Measurements from ENCODE around the gene LRTM2. TPM values are rescaled to one million over a fixed set of nuclear protein-coding genes. Genes with fewer than 3 reads are reported as not detected.

LRTM2 gene
- total RNA-seq, 4 donors from 2014 or later, result not detected

- no peak for ATAC-seq
- WGBS, 2 donors (ENCODE audit: low coverage in 1 of 2), result 45 to 67% methylated on average over 1 to 5 of the region's 7 CpGs
- Histone ChIP-seq H3K36me3 (no peaks in the 10 kb centered on the region), H3K27ac (no peak overlapping the region), H3K4me3 (no peak overlapping the region), H3K4me1 (no peaks in the 10 kb centered on the region), H3K9me3 (peaks cover 0 to 14% (median 0%) of the 10 kb centered on the region in 3 donors), H3K27me3 (peaks cover 14% of the 10 kb centered on the region)
- no peak for TF ChIP-seq POLR2A (IDR thresholded peaks at IDR 0.05)
- no peak for TF ChIP-seq EP300 (IDR thresholded peaks at IDR 0.05)
- TF ChIP-seq POLR2AphosphoS5 (IDR thresholded peaks at IDR 0.05), result no peak
Observed at GRCh38 chr12:1870086-1870485, 49.7 kb downstream of the LRTM2 start.

GRCh38 chr12:1870998-1871917, 50.9 kb downstream of the LRTM2 start:
- H3K27ac ChIP-seq, result no peak overlapping the region
- TF ChIP-seq POLR2A (IDR thresholded peaks at IDR 0.05), result no peak
- TF ChIP-seq EP300 (IDR thresholded peaks at IDR 0.05), result no peak
- no peak for TF ChIP-seq POLR2AphosphoS5 (IDR thresholded peaks at IDR 0.05)
- TF ChIP-seq CTCF (IDR thresholded peaks at IDR 0.05), result no peak
- H3K4me3 ChIP-seq, result no peak overlapping the region
- H3K4me1 ChIP-seq, result no peaks in the 10 kb centered on the region
- 82 to 86% methylated on average over 9 to 17 of the region's 24 CpGs for WGBS, 2 donors (ENCODE audit: low coverage in 1 of 2)
- H3K36me3 ChIP-seq, result no peaks in the 10 kb centered on the region
- no peak for ATAC-seq
- peaks cover 11% of the 10 kb centered on the region for H3K27me3 ChIP-seq
- peaks cover 0 to 14% (median 0%) of the 10 kb centered on the region in 3 donors for H3K9me3 ChIP-seq

GRCh38 chr12:1872001-1872400, 51.6 kb downstream of the LRTM2 start:
- Histone ChIP-seq H3K36me3 (no peaks in the 10 kb centered on the region), H3K4me1 (no peaks in the 10 kb centered on the region), H3K4me3 (no peak overlapping the region), H3K9me3 (peaks cover 0 to 14% (median 0%) of the 10 kb centered on the region in 3 donors), H3K27me3 (peaks cover 5% of the 10 kb centered on the region), H3K27ac (no peak overlapping the region)
- ATAC-seq, result no peak
- 55 to 76% methylated on average over 4 to 5 of the region's 6 CpGs for WGBS, 2 donors (ENCODE audit: low coverage in 1 of 2)
- TF ChIP-seq EP300 (IDR thresholded peaks at IDR 0.05) (no peak), CTCF (IDR thresholded peaks at IDR 0.05) (no peak), POLR2AphosphoS5 (IDR thresholded peaks at IDR 0.05) (no peak), POLR2A (IDR thresholded peaks at IDR 0.05) (no peak)

- H3K36me3 ChIP-seq, result no peaks in the 10 kb centered on the region
- H3K4me3 ChIP-seq, result no peak overlapping the region
- H3K27me3 ChIP-seq, result peaks cover 5% of the 10 kb centered on the region
- peaks cover 0 to 14% (median 0%) of the 10 kb centered on the region in 3 donors for H3K9me3 ChIP-seq
- WGBS, 2 donors (ENCODE audit: low coverage in 1 of 2), result 83 to 100% methylated on average over 3 to 6 of the region's 7 CpGs
- no peak overlapping the region for H3K27ac ChIP-seq
- no peak for ATAC-seq
- H3K4me1 ChIP-seq, result no peaks in the 10 kb centered on the region
- no peak for TF ChIP-seq EP300 (IDR thresholded peaks at IDR 0.05)
- TF ChIP-seq POLR2AphosphoS5 (IDR thresholded peaks at IDR 0.05), result no peak
- no peak for TF ChIP-seq POLR2A (IDR thresholded peaks at IDR 0.05)
- no peak for TF ChIP-seq CTCF (IDR thresholded peaks at IDR 0.05)
Observed at GRCh38 chr12:1872448-1872847, 52.1 kb downstream of the LRTM2 start.

GRCh38 chr12:1873531-1874510, 53.5 kb downstream of the LRTM2 start:
- no peak overlapping the region for H3K27ac ChIP-seq
- H3K27me3 ChIP-seq, result peaks cover 5% of the 10 kb centered on the region
- H3K36me3 ChIP-seq, result no peaks in the 10 kb centered on the region
- H3K4me3 ChIP-seq, result no peak overlapping the region
- WGBS, 2 donors (ENCODE audit: low coverage in 1 of 2), result 50 to 58% methylated on average over 5 of the region's 5 CpGs
- ATAC-seq, result no peak
- H3K4me1 ChIP-seq, result no peaks in the 10 kb centered on the region
- TF ChIP-seq EP300 (IDR thresholded peaks at IDR 0.05) (no peak), POLR2A (IDR thresholded peaks at IDR 0.05) (no peak), CTCF (IDR thresholded peaks at IDR 0.05) (no peak), POLR2AphosphoS5 (IDR thresholded peaks at IDR 0.05) (no peak)
- peaks cover 0 to 14% (median 0%) of the 10 kb centered on the region in 3 donors for H3K9me3 ChIP-seq

Data from gastroesophageal sphincter (tissue), 4 donors.